Endothelial cell of umbilical vein (primary cell): ENCODE results near the gene TXNL4B.

ENCODE experiments used
- EZH2 ChIP-seq: IDR thresholded peaks from 2 replicates; pipeline ENCODE4 v1.6.1; 2012; ENCODE audit warnings: borderline replicate concordance, low read depth, mild to moderate bottlenecking, moderate library complexity, low read length, inconsistent platforms; ENCODE audit not compliant: severe bottlenecking
- FOS ChIP-seq: IDR thresholded peaks from 2 replicates; pipeline ENCODE4 v1.6.1; 2011; ENCODE audit warnings: mild to moderate bottlenecking, low read length, moderate library complexity, borderline replicate concordance; ENCODE audit not compliant: insufficient read depth
- JUN ChIP-seq: IDR thresholded peaks from 2 replicates; pipeline ENCODE4 v1.6.1; 2011; ENCODE audit warnings: borderline replicate concordance, low read depth; ENCODE audit not compliant: insufficient read length, insufficient read depth
- MYC ChIP-seq: IDR thresholded peaks from one replicate; pipeline ENCODE4 v1.6.1; 2011; ENCODE audit warnings: mild to moderate bottlenecking, low read depth, low read length
- POLR2A ChIP-seq: IDR thresholded peaks from 2 replicates; pipeline ENCODE4 v1.6.1; 2012; ENCODE audit warnings: low read depth, mild to moderate bottlenecking, control low read depth, low read length
- TF ChIP-seq, protein P1 (sequence below), 2 donors: IDR thresholded peaks; 1 replicate in 1 of 2; 2 replicates in 1 of 2; pipeline ENCODE4 v1.5.1; 2011; ENCODE audit warnings: low read length in 2 of 2, mild to moderate bottlenecking in 2 of 2, moderate library complexity in 2 of 2, control low read depth in 1 of 2, inconsistent platforms in 1 of 2, low read depth in 1 of 2; ENCODE audit not compliant: insufficient read depth in 1 of 2; ENCODE audit errors: extremely low read depth in 1 of 2

DNA sequence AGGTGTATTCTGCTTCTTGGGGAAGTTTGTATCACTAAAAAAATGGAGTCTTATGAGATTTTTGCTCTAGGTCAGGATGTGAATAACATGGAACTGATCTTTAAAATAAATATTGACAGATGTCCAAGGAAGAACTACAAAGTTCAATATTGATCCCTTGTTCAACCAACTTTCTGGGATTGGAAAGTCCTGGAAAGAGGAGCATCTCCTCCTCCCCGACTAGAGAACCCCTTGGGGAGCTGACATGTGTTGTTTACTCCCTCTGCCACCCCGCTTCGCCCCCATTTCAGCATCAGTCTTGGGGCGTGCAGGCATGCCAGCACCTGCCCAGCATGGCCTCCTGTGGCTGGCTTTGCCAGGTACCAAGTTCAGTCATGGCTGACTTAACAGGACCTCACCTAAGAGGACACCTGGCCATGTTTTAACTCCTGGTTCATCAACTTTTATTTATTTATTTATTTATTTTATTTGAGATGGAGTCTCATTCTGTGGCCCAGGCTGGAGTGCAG lies 44.7 kb upstream of the TXNL4B start:
- TF ChIP-seq, protein P1, sequence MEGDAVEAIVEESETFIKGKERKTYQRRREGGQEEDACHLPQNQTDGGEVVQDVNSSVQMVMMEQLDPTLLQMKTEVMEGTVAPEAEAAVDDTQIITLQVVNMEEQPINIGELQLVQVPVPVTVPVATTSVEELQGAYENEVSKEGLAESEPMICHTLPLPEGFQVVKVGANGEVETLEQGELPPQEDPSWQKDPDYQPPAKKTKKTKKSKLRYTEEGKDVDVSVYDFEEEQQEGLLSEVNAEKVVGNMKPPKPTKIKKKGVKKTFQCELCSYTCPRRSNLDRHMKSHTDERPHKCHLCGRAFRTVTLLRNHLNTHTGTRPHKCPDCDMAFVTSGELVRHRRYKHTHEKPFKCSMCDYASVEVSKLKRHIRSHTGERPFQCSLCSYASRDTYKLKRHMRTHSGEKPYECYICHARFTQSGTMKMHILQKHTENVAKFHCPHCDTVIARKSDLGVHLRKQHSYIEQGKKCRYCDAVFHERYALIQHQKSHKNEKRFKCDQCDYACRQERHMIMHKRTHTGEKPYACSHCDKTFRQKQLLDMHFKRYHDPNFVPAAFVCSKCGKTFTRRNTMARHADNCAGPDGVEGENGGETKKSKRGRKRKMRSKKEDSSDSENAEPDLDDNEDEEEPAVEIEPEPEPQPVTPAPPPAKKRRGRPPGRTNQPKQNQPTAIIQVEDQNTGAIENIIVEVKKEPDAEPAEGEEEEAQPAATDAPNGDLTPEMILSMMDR (IDR thresholded peaks at IDR 0.05; ENCODE audit: extremely low read depth in 1 of 2, insufficient read depth in 1 of 2, low read depth in 1 of 2, low read length in 2 of 2): no peak
- TF ChIP-seq POLR2A (no peak), JUN (no peak), FOS (no peak), EZH2 (no peak), MYC (no peak)
